HepG2 (cell line): ENCODE data around the gene ELFN1.

ENCODE experiments used
- CHCHD3 ChIP-seq: sonication (generic); formaldehyde crosslinking; IDR thresholded peaks from 2 replicates; pipeline ENCODE4 v1.8.0; 2022; ENCODE audit warnings: mild to moderate bottlenecking, missing genetic modification reagents, moderate library complexity
- ESRRA ChIP-seq: sonication (generic); formaldehyde crosslinking; IDR thresholded peaks from 2 replicates; pipeline ENCODE4 v1.5.1; 2020; ENCODE audit warnings: mild to moderate bottlenecking, low read depth, missing genetic modification reagents
- FOXA1 ChIP-seq, 2 experiments: fragments of 450-650 bp in 1 of 2; sonication (generic) in 1 of 2; formaldehyde crosslinking in 1 of 2; IDR thresholded peaks; 2 replicates each; pipeline versions ENCODE4 v1.4.0 to v1.6.1; 2016 to 2020; ENCODE audit warnings: missing genetic modification reagents in 1 of 2
- FOXP4 ChIP-seq: sonication (generic); formaldehyde crosslinking; IDR thresholded peaks from 2 replicates; pipeline ENCODE4 v1.4.0; 2020; ENCODE audit warnings: missing genetic modification reagents
- MYPOP ChIP-seq: sonication (generic); formaldehyde crosslinking; IDR thresholded peaks from 2 replicates; pipeline ENCODE4 v1.8.1; 2023; ENCODE audit warnings: mild to moderate bottlenecking, moderate library complexity, missing genetic modification reagents
- NAIF1 ChIP-seq: sonication (generic); formaldehyde crosslinking; IDR thresholded peaks from 2 replicates; pipeline ENCODE4 v1.5.0; 2020; ENCODE audit warnings: mild to moderate bottlenecking, missing genetic modification reagents, borderline replicate concordance
- TCF12 ChIP-seq, 2 experiments: fragments of 450-650 bp in 1 of 2; sonication (generic) in 1 of 2; formaldehyde crosslinking in 1 of 2; IDR thresholded peaks; 2 replicates each; pipeline versions ENCODE4 v1.6.1 to v1.8.0; 2017 to 2022; ENCODE audit warnings: antibody characterized with exemption in 1 of 2, mild to moderate bottlenecking in 1 of 2, missing genetic modification reagents in 1 of 2, moderate library complexity in 1 of 2
- ZNF839 ChIP-seq: sonication (generic); formaldehyde crosslinking; IDR thresholded peaks from 2 replicates; pipeline ENCODE4 v1.4.0; 2020; ENCODE audit warnings: missing genetic modification reagents, mild to moderate bottlenecking, borderline replicate concordance
- ZSCAN29 ChIP-seq: sonication (generic); formaldehyde crosslinking; conservative IDR thresholded peaks from 2 replicates; pipeline ENCODE4 v1.4.0; 2020; ENCODE audit warnings: mild to moderate bottlenecking, missing genetic modification reagents
- TF ChIP-seq, protein P1 (sequence below): sonication (generic); formaldehyde crosslinking; IDR thresholded peaks from 2 replicates; pipeline ENCODE4 v1.5.0; 2020; ENCODE audit warnings: mild to moderate bottlenecking, missing genetic modification reagents, borderline replicate concordance

- TF ChIP-seq MYPOP (CRISPR knock-in tag) (no peak), ESRRA (CRISPR knock-in tag) (no peak), ZSCAN29 (CRISPR knock-in tag) (no peak), TCF12 (IDR thresholded peaks at IDR 0.05) (no peak), TCF12 (CRISPR knock-in tag; IDR thresholded peaks at IDR 0.05) (no peak), ZNF839 (CRISPR knock-in tag) (no peak), FOXA1 (IDR thresholded peaks at IDR 0.05) (no peak), FOXA1 (CRISPR knock-in tag; IDR thresholded peaks at IDR 0.05) (no peak), NAIF1 (CRISPR knock-in tag) (no peak), CHCHD3 (CRISPR knock-in tag) (no peak), FOXP4 (CRISPR knock-in tag) (no peak)
- TF ChIP-seq, protein P1, sequence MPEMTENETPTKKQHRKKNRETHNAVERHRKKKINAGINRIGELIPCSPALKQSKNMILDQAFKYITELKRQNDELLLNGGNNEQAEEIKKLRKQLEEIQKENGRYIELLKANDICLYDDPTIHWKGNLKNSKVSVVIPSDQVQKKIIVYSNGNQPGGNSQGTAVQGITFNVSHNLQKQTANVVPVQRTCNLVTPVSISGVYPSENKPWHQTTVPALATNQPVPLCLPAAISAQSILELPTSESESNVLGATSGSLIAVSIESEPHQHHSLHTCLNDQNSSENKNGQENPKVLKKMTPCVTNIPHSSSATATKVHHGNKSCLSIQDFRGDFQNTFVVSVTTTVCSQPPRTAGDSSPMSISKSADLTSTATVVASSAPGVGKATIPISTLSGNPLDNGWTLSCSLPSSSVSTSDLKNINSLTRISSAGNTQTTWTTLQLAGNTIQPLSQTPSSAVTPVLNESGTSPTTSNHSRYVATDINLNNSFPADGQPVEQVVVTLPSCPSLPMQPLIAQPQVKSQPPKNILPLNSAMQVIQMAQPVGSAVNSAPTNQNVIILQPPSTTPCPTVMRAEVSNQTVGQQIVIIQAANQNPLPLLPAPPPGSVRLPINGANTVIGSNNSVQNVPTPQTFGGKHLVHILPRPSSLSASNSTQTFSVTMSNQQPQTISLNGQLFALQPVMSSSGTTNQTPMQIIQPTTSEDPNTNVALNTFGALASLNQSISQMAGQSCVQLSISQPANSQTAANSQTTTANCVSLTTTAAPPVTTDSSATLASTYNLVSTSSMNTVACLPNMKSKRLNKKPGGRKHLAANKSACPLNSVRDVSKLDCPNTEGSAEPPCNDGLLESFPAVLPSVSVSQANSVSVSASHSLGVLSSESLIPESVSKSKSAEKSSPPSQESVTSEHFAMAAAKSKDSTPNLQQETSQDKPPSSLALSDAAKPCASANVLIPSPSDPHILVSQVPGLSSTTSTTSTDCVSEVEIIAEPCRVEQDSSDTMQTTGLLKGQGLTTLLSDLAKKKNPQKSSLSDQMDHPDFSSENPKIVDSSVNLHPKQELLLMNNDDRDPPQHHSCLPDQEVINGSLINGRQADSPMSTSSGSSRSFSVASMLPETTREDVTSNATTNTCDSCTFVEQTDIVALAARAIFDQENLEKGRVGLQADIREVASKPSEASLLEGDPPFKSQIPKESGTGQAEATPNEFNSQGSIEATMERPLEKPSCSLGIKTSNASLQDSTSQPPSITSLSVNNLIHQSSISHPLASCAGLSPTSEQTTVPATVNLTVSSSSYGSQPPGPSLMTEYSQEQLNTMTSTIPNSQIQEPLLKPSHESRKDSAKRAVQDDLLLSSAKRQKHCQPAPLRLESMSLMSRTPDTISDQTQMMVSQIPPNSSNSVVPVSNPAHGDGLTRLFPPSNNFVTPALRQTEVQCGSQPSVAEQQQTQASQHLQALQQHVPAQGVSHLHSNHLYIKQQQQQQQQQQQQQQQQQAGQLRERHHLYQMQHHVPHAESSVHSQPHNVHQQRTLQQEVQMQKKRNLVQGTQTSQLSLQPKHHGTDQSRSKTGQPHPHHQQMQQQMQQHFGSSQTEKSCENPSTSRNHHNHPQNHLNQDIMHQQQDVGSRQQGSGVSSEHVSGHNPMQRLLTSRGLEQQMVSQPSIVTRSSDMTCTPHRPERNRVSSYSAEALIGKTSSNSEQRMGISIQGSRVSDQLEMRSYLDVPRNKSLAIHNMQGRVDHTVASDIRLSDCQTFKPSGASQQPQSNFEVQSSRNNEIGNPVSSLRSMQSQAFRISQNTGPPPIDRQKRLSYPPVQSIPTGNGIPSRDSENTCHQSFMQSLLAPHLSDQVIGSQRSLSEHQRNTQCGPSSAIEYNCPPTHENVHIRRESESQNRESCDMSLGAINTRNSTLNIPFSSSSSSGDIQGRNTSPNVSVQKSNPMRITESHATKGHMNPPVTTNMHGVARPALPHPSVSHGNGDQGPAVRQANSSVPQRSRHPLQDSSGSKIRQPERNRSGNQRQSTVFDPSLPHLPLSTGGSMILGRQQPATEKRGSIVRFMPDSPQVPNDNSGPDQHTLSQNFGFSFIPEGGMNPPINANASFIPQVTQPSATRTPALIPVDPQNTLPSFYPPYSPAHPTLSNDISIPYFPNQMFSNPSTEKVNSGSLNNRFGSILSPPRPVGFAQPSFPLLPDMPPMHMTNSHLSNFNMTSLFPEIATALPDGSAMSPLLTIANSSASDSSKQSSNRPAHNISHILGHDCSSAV (CRISPR knock-in tag): no peak
These were observed 66.4 kb downstream of the ELFN1 start for GRCh38 chr7:1736484-1736817.
